ENCODE data around the gene PFN2. TPM values are rescaled to one million over a fixed set of nuclear protein-coding genes. Genes with fewer than 3 reads are reported as not detected.

Gene PFN2
- total RNA-seq, 1 donor from 2014 or later: 40.8 TPM

DNA sequence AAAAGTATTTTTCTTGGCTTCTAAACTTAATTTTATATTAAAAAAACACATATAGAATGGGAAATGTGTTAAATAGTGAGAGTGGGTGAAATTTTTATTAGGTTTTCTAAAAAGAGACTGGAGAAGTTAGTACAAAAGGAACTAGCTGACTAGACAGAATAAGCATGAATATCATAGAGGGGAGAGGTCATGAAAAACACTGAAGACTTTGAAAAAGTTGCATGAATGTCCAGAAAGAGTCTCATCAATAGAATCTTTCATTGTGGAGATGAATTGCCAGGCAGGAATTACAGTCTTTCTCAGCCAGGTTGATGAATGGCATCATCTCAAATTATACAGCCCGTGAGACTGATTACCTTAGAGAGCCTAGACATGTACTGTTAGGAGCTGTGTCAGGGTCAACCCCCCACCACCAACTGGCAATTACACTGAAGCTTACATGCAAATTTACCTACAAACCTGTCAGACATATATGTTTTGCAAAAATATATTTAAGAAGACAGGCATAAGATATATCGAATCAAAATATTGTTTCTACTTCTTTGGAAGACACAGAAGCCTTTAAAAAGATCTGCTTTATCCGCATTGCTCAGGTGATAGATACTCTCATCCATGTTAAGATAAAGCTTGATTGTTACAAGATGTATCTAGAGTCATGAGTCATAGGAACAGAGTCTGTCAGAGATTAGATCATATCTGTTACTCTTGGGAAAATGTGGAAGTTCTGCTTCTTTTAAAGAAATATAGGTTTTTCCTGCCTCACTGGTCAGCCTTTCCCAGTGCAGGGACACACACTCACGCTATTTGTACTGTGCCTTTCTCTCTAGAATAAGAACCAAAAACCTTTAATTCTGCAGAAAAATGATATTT, 34.8 kb upstream of the PFN2 start:
- H3K36me3 ChIP-seq: no peaks in the 10 kb centered on the region
- TF ChIP-seq, protein P1, sequence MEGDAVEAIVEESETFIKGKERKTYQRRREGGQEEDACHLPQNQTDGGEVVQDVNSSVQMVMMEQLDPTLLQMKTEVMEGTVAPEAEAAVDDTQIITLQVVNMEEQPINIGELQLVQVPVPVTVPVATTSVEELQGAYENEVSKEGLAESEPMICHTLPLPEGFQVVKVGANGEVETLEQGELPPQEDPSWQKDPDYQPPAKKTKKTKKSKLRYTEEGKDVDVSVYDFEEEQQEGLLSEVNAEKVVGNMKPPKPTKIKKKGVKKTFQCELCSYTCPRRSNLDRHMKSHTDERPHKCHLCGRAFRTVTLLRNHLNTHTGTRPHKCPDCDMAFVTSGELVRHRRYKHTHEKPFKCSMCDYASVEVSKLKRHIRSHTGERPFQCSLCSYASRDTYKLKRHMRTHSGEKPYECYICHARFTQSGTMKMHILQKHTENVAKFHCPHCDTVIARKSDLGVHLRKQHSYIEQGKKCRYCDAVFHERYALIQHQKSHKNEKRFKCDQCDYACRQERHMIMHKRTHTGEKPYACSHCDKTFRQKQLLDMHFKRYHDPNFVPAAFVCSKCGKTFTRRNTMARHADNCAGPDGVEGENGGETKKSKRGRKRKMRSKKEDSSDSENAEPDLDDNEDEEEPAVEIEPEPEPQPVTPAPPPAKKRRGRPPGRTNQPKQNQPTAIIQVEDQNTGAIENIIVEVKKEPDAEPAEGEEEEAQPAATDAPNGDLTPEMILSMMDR (IDR thresholded peaks at IDR 0.05; ENCODE audit: borderline replicate concordance): no peak
- H3K9me3 ChIP-seq (replicated peaks): peaks cover 5% of the 10 kb centered on the region
- H3K4me3 ChIP-seq: no peak overlapping the region
- no peaks in the 10 kb centered on the region for H3K4me1 ChIP-seq
- no peaks in the 10 kb centered on the region for H3K27me3 ChIP-seq (ENCODE audit: low read depth)
- no peak overlapping the region for H3K27ac ChIP-seq (replicated peaks)
- no peak for DNase-seq
- intact Hi-C loops (cut with micrococcal nuclease): no loop called here

GRCh38 chr3:150000641-150001040, 29.9 kb upstream of the PFN2 start:
- Histone ChIP-seq H3K4me1 (no peaks in the 10 kb centered on the region), H3K27ac (replicated peaks) (no peak overlapping the region), H3K27me3 (ENCODE audit: low read depth) (no peaks in the 10 kb centered on the region), H3K4me3 (no peak overlapping the region), H3K36me3 (no peaks in the 10 kb centered on the region), H3K9me3 (replicated peaks) (peaks cover 37% of the 10 kb centered on the region)
- intact Hi-C loops (cut with micrococcal nuclease): no loop called here
- TF ChIP-seq, protein P1 (IDR thresholded peaks at IDR 0.05; ENCODE audit: borderline replicate concordance): no peak
- no peak for DNase-seq

DNA sequence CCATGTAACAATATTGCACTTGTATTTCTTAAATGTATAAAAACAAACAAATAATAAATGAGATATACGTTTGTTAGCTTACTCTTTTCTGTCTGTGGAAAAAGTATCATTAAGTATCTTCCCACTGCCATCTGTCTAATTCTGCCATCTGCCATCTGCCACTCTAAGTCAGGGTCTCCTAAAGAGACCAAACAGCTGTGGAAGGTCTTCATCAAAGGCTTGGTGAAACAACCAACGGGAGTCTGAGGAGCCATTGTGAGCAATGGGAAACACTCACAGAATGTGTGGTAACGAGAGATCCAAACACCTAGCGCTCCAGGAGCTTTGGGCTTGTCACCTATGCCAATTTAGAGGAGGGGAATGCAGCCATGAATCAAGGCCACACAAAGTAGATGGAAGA, 28.7 kb upstream of the PFN2 start:
- H3K9me3 ChIP-seq (replicated peaks): peaks cover 49% of the 10 kb centered on the region
- no peaks in the 10 kb centered on the region for H3K4me1 ChIP-seq
- no peaks in the 10 kb centered on the region for H3K36me3 ChIP-seq
- DNase-seq: no peak
- intact Hi-C loops (cut with micrococcal nuclease): no loop called here
- H3K27ac ChIP-seq (replicated peaks): no peak overlapping the region
- no peaks in the 10 kb centered on the region for H3K27me3 ChIP-seq (ENCODE audit: low read depth)
- no peak overlapping the region for H3K4me3 ChIP-seq
- TF ChIP-seq, protein P1 (IDR thresholded peaks at IDR 0.05; ENCODE audit: borderline replicate concordance): no peak

DNA sequence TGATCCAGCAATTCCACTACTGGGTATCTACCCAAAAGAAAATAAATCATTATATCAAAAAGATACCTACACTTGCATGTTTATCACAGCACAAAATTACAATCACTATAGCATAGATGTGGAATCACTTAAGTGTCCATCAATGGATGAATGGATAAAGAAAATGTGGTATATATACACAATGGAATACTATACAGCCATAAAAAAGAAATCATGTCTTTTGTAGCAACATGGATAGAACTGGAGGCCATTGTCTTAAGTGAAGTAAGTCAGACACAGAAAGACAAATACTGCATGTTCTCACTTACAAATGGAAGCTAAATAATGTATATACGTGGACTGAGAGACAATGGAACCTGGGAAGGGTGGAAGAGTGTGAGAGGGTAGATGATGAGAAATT, 28.3 kb upstream of the PFN2 start:
- H3K27ac ChIP-seq (replicated peaks): no peak overlapping the region
- H3K9me3 ChIP-seq (replicated peaks): peaks cover 54% of the 10 kb centered on the region
- DNase-seq: no peak
- no peaks in the 10 kb centered on the region for H3K36me3 ChIP-seq
- TF ChIP-seq, protein P1 (IDR thresholded peaks at IDR 0.05; ENCODE audit: borderline replicate concordance): no peak
- intact Hi-C loops (cut with micrococcal nuclease): no loop called here
- no peak overlapping the region for H3K4me3 ChIP-seq
- H3K4me1 ChIP-seq: no peaks in the 10 kb centered on the region
- H3K27me3 ChIP-seq (ENCODE audit: low read depth): no peaks in the 10 kb centered on the region

- intact Hi-C loops (cut with micrococcal nuclease): no loop called here
- Histone ChIP-seq H3K9me3 (replicated peaks) (peaks cover 35% of the 10 kb centered on the region), H3K27ac (replicated peaks) (no peak overlapping the region), H3K4me3 (no peak overlapping the region), H3K36me3 (no peaks in the 10 kb centered on the region), H3K27me3 (ENCODE audit: low read depth) (no peaks in the 10 kb centered on the region), H3K4me1 (no peaks in the 10 kb centered on the region)
- TF ChIP-seq, protein P1 (IDR thresholded peaks at IDR 0.05; ENCODE audit: borderline replicate concordance): no peak
- DNase-seq: no peak
Observed at GRCh38 chr3:149992416-149993058, 21.8 kb upstream of the PFN2 start.

Measured in left ventricle myocardium inferior (tissue), 1 donor.